Transverse colon (tissue), 4 donors: ENCODE measurements around the gene EGFR.

Experiments used
- CTCF ChIP-seq, 5 experiments: fragments of 200-600 bp in 3 of 5; fragments of 450-650 bp in 2 of 5; sonication (generic) in 3 of 5; IDR thresholded peaks; 1 replicate in 2 of 5; 2 replicates in 3 of 5; pipeline ENCODE4 v1.5.1; 2016 to 2017; ENCODE audit warnings: antibody characterized with exemption in 5 of 5, inconsistent platforms in 3 of 5, mild to moderate bottlenecking in 2 of 5, moderate library complexity in 1 of 5
- EP300 ChIP-seq: sonication (generic); formaldehyde crosslinking; IDR thresholded peaks from one replicate; pipeline ENCODE4 v1.6.1; 2017; ENCODE audit warnings: antibody characterized with exemption, low read depth
- POLR2A ChIP-seq: fragments of 450-650 bp; IDR thresholded peaks from one replicate; pipeline ENCODE4 v1.6.1; 2016; ENCODE audit warnings: antibody characterized with exemption, mild to moderate bottlenecking, moderate library complexity
- POLR2AphosphoS5 ChIP-seq, 3 donors: sonication (generic); formaldehyde crosslinking; IDR thresholded peaks; one replicate each; pipeline ENCODE4 v1.6.1; 2016; ENCODE audit warnings: antibody characterized with exemption in 3 of 3

DNA sequence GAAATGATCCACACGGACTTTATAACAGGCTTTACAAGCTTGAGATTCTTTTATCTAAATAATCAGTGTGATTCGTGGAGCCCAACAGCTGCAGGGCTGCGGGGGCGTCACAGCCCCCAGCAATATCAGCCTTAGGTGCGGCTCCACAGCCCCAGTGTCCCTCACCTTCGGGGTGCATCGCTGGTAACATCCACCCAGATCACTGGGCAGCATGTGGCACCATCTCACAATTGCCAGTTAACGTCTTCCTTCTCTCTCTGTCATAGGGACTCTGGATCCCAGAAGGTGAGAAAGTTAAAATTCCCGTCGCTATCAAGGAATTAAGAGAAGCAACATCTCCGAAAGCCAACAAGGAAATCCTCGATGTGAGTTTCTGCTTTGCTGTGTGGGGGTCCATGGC, 155.6 kb downstream of the EGFR start:
- no peak for TF ChIP-seq CTCF (IDR thresholded peaks at IDR 0.05)
- no peak for TF ChIP-seq POLR2A
- no peak for TF ChIP-seq EP300
- no peak for TF ChIP-seq POLR2AphosphoS5 (IDR thresholded peaks at IDR 0.05)
